H9 (cell line): ENCODE measurements around the gene DNAJC15. TPM values are rescaled to one million over a fixed set of nuclear protein-coding genes. Genes with fewer than 3 reads are reported as not detected.
A peak's percentile ranks its signal among the peaks of the same experiment; 100 is the strongest.

Experiments used
- DNase-seq: peaks from one replicate; pipeline ENCODE4 v3.0.0-alpha.2; 2017
- H2AFZ ChIP-seq: one replicate; pipeline ENCODE4 v1.6.1; 2013; ENCODE audit warnings: mild to moderate bottlenecking, low read length, control low read depth, moderate library complexity
- H2AK5ac ChIP-seq: 2 replicates; pipeline ENCODE4 v1.6.1; 2013; ENCODE audit warnings: low read length, control low read depth, mixed read lengths; ENCODE audit not compliant: insufficient read length
- H2BK120ac ChIP-seq: one replicate; pipeline ENCODE4 v1.6.1; 2013; ENCODE audit warnings: low read depth, mild to moderate bottlenecking, low read length, control low read depth, inconsistent platforms; ENCODE audit not compliant: poor library complexity, severe bottlenecking
- H2BK12ac ChIP-seq: 2 replicates; pipeline ENCODE4 v1.6.1; 2013; ENCODE audit warnings: low read length, control low read depth, mixed read lengths, low read depth; ENCODE audit not compliant: insufficient read length
- H2BK15ac ChIP-seq: 2 replicates; pipeline ENCODE4 v1.6.1; 2013; ENCODE audit warnings: low read depth, low read length, control low read depth
- H2BK20ac ChIP-seq: one replicate; pipeline ENCODE4 v1.6.1; 2013; ENCODE audit warnings: low read depth, mild to moderate bottlenecking, low read length, control low read depth, inconsistent platforms; ENCODE audit not compliant: poor library complexity, severe bottlenecking
- H2BK5ac ChIP-seq: 2 replicates; pipeline ENCODE4 v1.6.1; 2013; ENCODE audit warnings: low read length, control low read depth, mixed read lengths; ENCODE audit not compliant: insufficient read length
- H3K14ac ChIP-seq: 2 replicates; pipeline ENCODE4 v1.6.1; 2013; ENCODE audit warnings: low read length, control low read depth; ENCODE audit not compliant: insufficient read depth
- H3K18ac ChIP-seq: 2 replicates; pipeline ENCODE4 v1.6.1; 2013; ENCODE audit warnings: low read depth, mild to moderate bottlenecking, mixed read lengths, low read length, control low read depth; ENCODE audit not compliant: insufficient read length
- H3K23ac ChIP-seq: 2 replicates; pipeline ENCODE4 v1.6.1; 2013; ENCODE audit warnings: low read length, control low read depth, mixed read lengths, low read depth; ENCODE audit not compliant: insufficient read length
- H3K23me2 ChIP-seq: 2 replicates; pipeline ENCODE4 v1.6.1; 2013; ENCODE audit warnings: low read depth, mild to moderate bottlenecking, mixed read lengths, low read length, control low read depth; ENCODE audit not compliant: insufficient read length, poor library complexity, severe bottlenecking
- H3K27ac ChIP-seq: 2 replicates; pipeline ENCODE4 v1.5.1; 2013; ENCODE audit warnings: low read length, control low read depth, mixed read lengths, low read depth; ENCODE audit not compliant: insufficient read length
- H3K27me3 ChIP-seq: 2 replicates; pipeline ENCODE4 v1.6.1; 2013; ENCODE audit warnings: low read length, control low read depth, inconsistent platforms; ENCODE audit not compliant: insufficient read depth
- H3K4ac ChIP-seq: 2 replicates; pipeline ENCODE4 v1.6.1; 2013; ENCODE audit warnings: low read depth, mild to moderate bottlenecking, control low read depth, inconsistent platforms, low read length, moderate library complexity
- H3K4me1 ChIP-seq: 2 replicates; pipeline ENCODE4 v1.6.1; 2013; ENCODE audit warnings: low read length, control low read depth, inconsistent platforms; ENCODE audit not compliant: insufficient read depth
- H3K4me2 ChIP-seq: 2 replicates; pipeline ENCODE4 v1.6.1; 2013; ENCODE audit warnings: low read length, control low read depth, mixed read lengths; ENCODE audit not compliant: insufficient read length, insufficient read depth
- H3K56ac ChIP-seq: 2 replicates; pipeline ENCODE4 v1.6.1; 2013; ENCODE audit warnings: low read depth, mild to moderate bottlenecking, mixed read lengths, low read length, control low read depth; ENCODE audit not compliant: insufficient read length
- H3K79me1 ChIP-seq: 2 replicates; pipeline ENCODE4 v1.6.1; 2013; ENCODE audit warnings: low read depth, mild to moderate bottlenecking, moderate library complexity, low read length, control low read depth, inconsistent platforms; ENCODE audit not compliant: insufficient read depth, poor library complexity, severe bottlenecking
- H3K79me2 ChIP-seq: 2 replicates; pipeline ENCODE4 v1.6.1; 2013; ENCODE audit warnings: low read length, control low read depth, inconsistent platforms; ENCODE audit not compliant: insufficient read depth
- H3K9ac ChIP-seq: 2 replicates; pipeline ENCODE4 v1.6.1; 2013; ENCODE audit warnings: low read length, control low read depth, mixed read lengths; ENCODE audit not compliant: insufficient read length; ENCODE audit errors: extremely low read depth
- H3K9me3 ChIP-seq: one replicate; pipeline ENCODE4 v1.6.1; 2013; ENCODE audit warnings: low read depth, low read length, inconsistent platforms; ENCODE audit not compliant: control insufficient read depth
- H3T11ph ChIP-seq: one replicate; pipeline ENCODE4 v1.6.1; 2013; ENCODE audit warnings: mild to moderate bottlenecking, low read length, control low read depth, inconsistent platforms
- H4K20me1 ChIP-seq: one replicate; pipeline ENCODE4 v1.6.1; 2013; ENCODE audit not compliant: control insufficient read depth, insufficient read length, insufficient read depth
- H4K5ac ChIP-seq: 2 replicates; pipeline ENCODE4 v1.6.1; 2013; ENCODE audit warnings: low read depth, mild to moderate bottlenecking, mixed read lengths, low read length, control low read depth; ENCODE audit not compliant: insufficient read length
- H4K8ac ChIP-seq: replicated peaks from 2 replicates; pipeline ENCODE4 v1.6.1; 2013; ENCODE audit warnings: low read length, control low read depth, mixed read lengths, low read depth; ENCODE audit not compliant: insufficient read length
- H4K91ac ChIP-seq: 2 replicates; pipeline ENCODE4 v1.6.1; 2013; ENCODE audit warnings: low read depth, mild to moderate bottlenecking, moderate library complexity, mixed read lengths, low read length, control low read depth; ENCODE audit not compliant: insufficient read length
- H3K27ac Mint-ChIP-seq, 3 experiments: 2 replicates in 2 of 3; 3 replicates in 1 of 3; pipeline ENCODE4 v1.8.0; 2020 to 2021; ENCODE audit warnings: mixed read lengths in 3 of 3, mild to moderate bottlenecking in 1 of 3, moderate library complexity in 1 of 3
- H3K27me3 Mint-ChIP-seq: 2 replicates; pipeline ENCODE4 v1.8.0; 2021; ENCODE audit warnings: low read depth, mild to moderate bottlenecking, moderate library complexity, mixed read lengths
- H3K36me3 Mint-ChIP-seq, 3 experiments: 2 replicates in 2 of 3; 3 replicates in 1 of 3; pipeline ENCODE4 v1.8.0; 2020 to 2021; ENCODE audit warnings: low read depth in 3 of 3, mixed read lengths in 3 of 3; ENCODE audit not compliant: insufficient read depth in 1 of 3
- H3K4me1 Mint-ChIP-seq, 2 experiments: 2 replicates each; pipeline ENCODE4 v1.8.0; 2020; ENCODE audit warnings: mixed read lengths in 2 of 2
- H3K4me3 Mint-ChIP-seq, 2 experiments: 2 replicates in 1 of 2; 3 replicates in 1 of 2; pipeline ENCODE4 v1.8.0; 2020 to 2021; ENCODE audit warnings: mild to moderate bottlenecking in 2 of 2, mixed read lengths in 2 of 2, moderate library complexity in 1 of 2
- H3K9me3 Mint-ChIP-seq, 2 experiments: 2 replicates in 1 of 2; 3 replicates in 1 of 2; pipeline ENCODE4 v1.8.0; 2020; ENCODE audit warnings: mild to moderate bottlenecking in 2 of 2, mixed read lengths in 2 of 2, moderate library complexity in 1 of 2
- CTCF ChIP-seq: fragments of 200-600 bp; sonication (generic); conservative IDR thresholded peaks from 3 replicates; pipeline ENCODE4 v1.8.0; 2021; ENCODE audit warnings: antibody characterized with exemption, mild to moderate bottlenecking
- WGBS: extraction: QIAGEN DNeasy Blood & Tissue Kit; methylation state at CpG from one replicate; pipeline ENCODE4 v1.1.7; 2013; ENCODE audit warnings: missing lambda C conversion rate, low lambda C conversion rate, mixed read lengths; ENCODE audit not compliant: insufficient read length; ENCODE audit errors: extremely low coverage; 5-methylcytosine and 5-hydroxymethylcytosine counted together
- long read RNA-seq: library from polyadenylated mRNA; unstranded; transcript quantifications from one replicate; pipeline ENCODE4 v2.0.0, GENCODE V29; 2020
- total RNA-seq: library from RNA; stranded (reverse); gene quantifications from 2 replicates; pipeline ENCODE4 v1.2.1, GENCODE V29; 2021

DNAJC15 gene
- 12.2 and 13.4 TPM in 2 replicates for total RNA-seq
- long read RNA-seq, full-length matches to known transcripts, result 86 of 91 reads
- long read RNA-seq, partial matches to known transcripts, result 3 of 91 reads
- long read RNA-seq, other reads (novel, unspliced or antisense), result 2 of 91 reads

GRCh38 chr13:43023289-43023963 lies at the start of gene DNAJC15:
TSS of gene DNAJC15 (plus strand) at chr13:43023586. CDS start at chr13:43023627, 41 bp downstream.
- H3K27me3 ChIP-seq, result no peaks in the 10 kb centered on the region
- no CpG with 5 or more reads among the region's 48 CpGs for WGBS
- Mint-ChIP-seq H3K9me3 (0 out of 5 replicates have a peak, but pooled peaks cover 0 to 3% of the 10 kb centered on the region in 2 experiments), H3K27me3 (peaks cover 8% of the 10 kb centered on the region), H3K27ac (peak within 1 kb of the TSS; percentile 92 to 94 (median 94)), H3K4me1 (peaks cover 8% of the 10 kb centered on the region in 2 experiments), H3K36me3 (peaks cover 0 to 16% (median 11%) of the 10 kb centered on the region in 3 experiments; a peak in 4 of 7 replicates), H3K4me3 (peak within 1 kb of the TSS; percentile 87 to 90)
- H3K9me3 ChIP-seq, result no peaks in the 10 kb centered on the region
- no peak within 1 kb of the TSS for H3K56ac ChIP-seq
- H4K91ac ChIP-seq, result no peak within 1 kb of the TSS
- no peak within 1 kb of the TSS for H3K23ac ChIP-seq
- no peaks in the 10 kb centered on the region for H4K20me1 ChIP-seq
- no peak within 1 kb of the TSS for H2BK20ac ChIP-seq
- no peaks in the 10 kb centered on the region for H3K79me2 ChIP-seq
- no peak within 1 kb of the TSS for H4K5ac ChIP-seq
- peak within 1 kb of the TSS; percentile 41 for H3K18ac ChIP-seq
- no peak within 1 kb of the TSS for H2BK120ac ChIP-seq
- H2BK5ac ChIP-seq, result no peak within 1 kb of the TSS
- no peak within 1 kb of the TSS for H3K4ac ChIP-seq
- peak; percentile 19; the same call in 1 of the 3 replicates for TF ChIP-seq CTCF
- no peaks in the 10 kb centered on the region; the same call in 1 of the 2 replicates for H3K4me1 ChIP-seq
- peak within 1 kb of the TSS; percentile 52 for H2AFZ ChIP-seq
- H3K14ac ChIP-seq, result peak within 1 kb of the TSS; percentile 88; the same call in 1 of the 2 replicates
- H2BK15ac ChIP-seq, result no peak within 1 kb of the TSS
- H3K79me1 ChIP-seq, result no peaks in the 10 kb centered on the region
- no peak within 1 kb of the TSS for H2AK5ac ChIP-seq
- DNase-seq, result peak; percentile 59
- peak within 1 kb of the TSS; percentile 65 for H3K4me2 ChIP-seq
- no peak within 1 kb of the TSS for H3K27ac ChIP-seq
- H4K8ac ChIP-seq, result no peak within 1 kb of the TSS
- no peak within 1 kb of the TSS for H2BK12ac ChIP-seq
- H3K23me2 ChIP-seq, result peaks cover 11% of the 10 kb centered on the region
- H3T11ph ChIP-seq, result no peak within 1 kb of the TSS
- H3K9ac ChIP-seq, result peak within 1 kb of the TSS; percentile 47
